HG02763 (cell line): ENCODE data around the gene LRIG1.

Experiments
- ATAC-seq: cut with Tn5 transposase; IDR thresholded peaks from one replicate; pipeline ENCODE4 v1.9.1; 2021; ENCODE audit warnings: mild to moderate bottlenecking, moderate library complexity; ENCODE audit not compliant: unreplicated experiment

The LRIG1 gene

GRCh38 chr3:66406831-66407610, 93.8 kb downstream of the LRIG1 start:
- no peak for ATAC-seq

GRCh38 chr3:66406163-66406562, 94.7 kb downstream of the LRIG1 start:
- ATAC-seq: no peak

- ATAC-seq: no peak
Measured at GRCh38 chr3:66405701-66406091, 95.1 kb downstream of the LRIG1 start.

GRCh38 chr3:66404903-66405700, 95.7 kb downstream of the LRIG1 start:
- no peak for ATAC-seq

GRCh38 chr3:66404197-66404596, 96.6 kb downstream of the LRIG1 start:
- no peak for ATAC-seq

GRCh38 chr3:66403323-66403990, 97.4 kb downstream of the LRIG1 start:
- no peak for ATAC-seq

GRCh38 chr3:66402596-66403290, 98.1 kb downstream of the LRIG1 start:
- ATAC-seq: no peak

- ATAC-seq: no peak
Measured at GRCh38 chr3:66401675-66402491, 98.9 kb downstream of the LRIG1 start.

GRCh38 chr3:66401157-66401550, 99.7 kb downstream of the LRIG1 start:
- ATAC-seq: no peak

GRCh38 chr3:66400411-66401156, 100.2 kb downstream of the LRIG1 start:
- no peak for ATAC-seq

GRCh38 chr3:66399529-66400232, 101.1 kb downstream of the LRIG1 start:
- ATAC-seq: no peak

GRCh38 chr3:66398228-66399025, 102.4 kb downstream of the LRIG1 start:
- no peak for ATAC-seq

GRCh38 chr3:66397745-66398144, 103.1 kb downstream of the LRIG1 start:
- ATAC-seq: no peak

- ATAC-seq: no peak
Measured at GRCh38 chr3:66396888-66397287, 103.9 kb downstream of the LRIG1 start.

GRCh38 chr3:66396161-66396760, 104.6 kb downstream of the LRIG1 start:
- ATAC-seq: no peak

- no peak for ATAC-seq
Measured at GRCh38 chr3:66395635-66396034, 105.2 kb downstream of the LRIG1 start.

- no peak for ATAC-seq
Measured at GRCh38 chr3:66394753-66395249, 106.0 kb downstream of the LRIG1 start.
